ENCODE results near the gene DNLZ.

Gene DNLZ

DNA sequence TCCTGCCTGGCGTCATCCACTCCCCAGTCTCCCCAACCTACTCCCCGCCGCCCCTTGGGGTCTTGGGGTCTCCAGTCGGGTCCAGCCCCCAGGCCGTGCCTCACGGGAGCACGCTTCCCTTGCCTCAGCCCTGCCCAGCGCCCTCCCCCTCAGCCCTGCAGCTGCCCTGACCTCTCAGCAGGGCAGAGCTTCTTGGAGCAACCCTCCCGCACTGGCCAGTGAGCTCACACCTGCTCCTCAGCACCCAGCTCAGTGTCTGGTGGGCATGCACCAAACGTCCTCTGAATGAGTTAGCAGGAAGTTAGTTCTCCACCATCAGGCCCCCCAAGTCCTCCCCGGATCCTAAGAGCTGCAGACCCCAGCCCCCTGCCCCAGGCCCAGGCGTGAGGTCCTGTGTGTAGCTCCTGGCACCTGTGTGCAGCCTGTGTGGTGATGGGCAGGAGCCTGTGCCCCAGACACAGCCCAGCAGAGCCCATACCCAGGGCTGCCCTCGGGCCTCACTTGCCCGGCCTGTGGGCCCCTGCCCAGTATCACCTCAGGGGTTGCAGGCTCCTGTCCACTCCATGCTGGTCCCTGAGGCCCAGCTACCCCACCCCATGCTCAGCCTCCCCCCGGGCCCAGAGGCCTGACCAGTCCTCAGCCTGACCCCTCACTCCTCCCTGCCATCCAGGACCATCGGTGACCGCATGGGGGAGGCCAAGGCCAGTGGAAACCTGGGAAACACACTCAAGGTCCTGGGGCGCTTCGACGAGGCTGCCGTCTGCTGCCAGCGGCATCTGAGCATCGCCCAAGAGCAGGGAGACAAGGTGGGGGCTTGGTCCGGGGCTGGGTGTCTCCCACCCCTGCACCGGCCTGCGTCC, 28.0 kb downstream of the DNLZ start:
- no peaks in the 10 kb centered on the region; the same call in 1 of the 2 replicates for H3K4me1 ChIP-seq (ENCODE audit: insufficient read depth, low read length)
- no peaks in the 10 kb centered on the region for H3K9me3 ChIP-seq (ENCODE audit: control insufficient read depth, insufficient read depth, low read length)
- no peaks in the 10 kb centered on the region for H3K36me3 ChIP-seq (ENCODE audit: insufficient read depth, low read length)
- no peak overlapping the region for H3K9ac ChIP-seq (ENCODE audit: low read depth, low read length)

DNA sequence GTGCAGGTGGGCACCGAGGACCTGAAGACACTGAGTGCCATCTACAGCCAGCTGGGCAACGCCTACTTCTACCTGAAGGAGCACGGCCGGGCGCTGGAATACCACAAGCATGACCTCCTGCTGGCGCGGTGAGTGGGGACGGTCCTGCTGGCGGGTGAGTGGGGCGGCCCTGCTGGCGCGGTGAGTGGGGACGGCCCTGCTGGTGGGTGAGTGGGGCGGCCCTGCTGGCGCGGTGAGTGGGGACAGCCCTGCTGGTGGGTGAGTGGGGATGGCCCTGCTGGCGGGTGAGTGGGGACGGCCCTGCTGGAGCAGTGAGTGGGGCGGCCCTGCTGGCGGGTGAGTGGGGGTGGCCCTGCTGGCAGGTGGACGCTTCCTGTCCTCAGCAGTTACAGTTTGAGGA, 29.0 kb downstream of the DNLZ start:
- no peak overlapping the region for H3K9ac ChIP-seq (ENCODE audit: low read depth, low read length)
- no peaks in the 10 kb centered on the region for H3K36me3 ChIP-seq (ENCODE audit: insufficient read depth, low read length)
- no peaks in the 10 kb centered on the region; the same call in 1 of the 2 replicates for H3K4me1 ChIP-seq (ENCODE audit: insufficient read depth, low read length)
- no peaks in the 10 kb centered on the region for H3K9me3 ChIP-seq (ENCODE audit: control insufficient read depth, insufficient read depth, low read length)

DNA sequence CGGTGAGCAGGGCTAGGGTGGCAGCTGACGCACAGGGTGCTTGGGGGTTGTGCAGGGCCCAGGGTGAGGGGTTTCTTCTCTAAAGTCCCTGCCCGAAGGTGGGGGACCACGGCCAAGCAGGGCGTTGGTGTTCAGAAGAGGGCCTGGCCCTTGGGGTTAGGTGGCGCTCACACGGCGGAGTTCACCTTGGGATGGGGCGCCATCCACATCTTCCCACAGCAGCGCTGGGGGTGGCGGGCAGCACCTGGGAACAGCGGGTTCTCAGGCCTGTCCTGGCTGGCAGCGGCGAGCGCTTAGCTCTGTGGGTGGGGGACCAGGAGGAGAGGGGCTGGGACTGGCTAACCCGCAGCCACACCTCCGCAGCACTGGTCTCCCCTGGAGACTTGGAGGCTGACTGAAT, 30.1 kb downstream of the DNLZ start:
- H3K36me3 ChIP-seq (ENCODE audit: insufficient read depth, low read length), result no peaks in the 10 kb centered on the region
- no peak overlapping the region for H3K9ac ChIP-seq (ENCODE audit: low read depth, low read length)
- H3K4me1 ChIP-seq (ENCODE audit: insufficient read depth, low read length), result no peaks in the 10 kb centered on the region; the same call in 1 of the 2 replicates
- no peaks in the 10 kb centered on the region for H3K9me3 ChIP-seq (ENCODE audit: control insufficient read depth, insufficient read depth, low read length)

DNA sequence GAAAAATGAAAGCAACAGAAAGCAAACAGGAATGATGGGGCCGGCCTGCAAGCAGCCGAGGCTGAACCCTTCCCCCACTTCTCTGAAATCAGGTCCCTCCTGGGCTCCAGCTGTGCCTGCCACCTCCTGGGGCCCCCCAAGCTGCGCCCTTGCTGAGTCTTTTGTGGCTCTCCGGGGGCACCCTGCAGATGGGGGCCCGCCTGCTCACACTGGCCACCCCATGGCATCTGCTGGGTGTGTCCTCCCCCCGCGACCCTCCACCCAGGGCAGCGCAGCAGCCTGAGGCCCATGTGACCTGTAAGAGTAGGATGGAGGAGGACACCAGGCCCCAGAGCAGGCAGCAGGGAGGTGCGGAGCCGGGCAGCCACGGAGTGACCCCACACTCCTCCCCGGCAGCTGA, 30.5 kb downstream of the DNLZ start:
- H3K9me3 ChIP-seq (ENCODE audit: control insufficient read depth, insufficient read depth, low read length), result no peaks in the 10 kb centered on the region
- no peaks in the 10 kb centered on the region for H3K36me3 ChIP-seq (ENCODE audit: insufficient read depth, low read length)
- no peak overlapping the region for H3K9ac ChIP-seq (ENCODE audit: low read depth, low read length)
- H3K4me1 ChIP-seq (ENCODE audit: insufficient read depth, low read length), result no peaks in the 10 kb centered on the region; the same call in 1 of the 2 replicates

DNA sequence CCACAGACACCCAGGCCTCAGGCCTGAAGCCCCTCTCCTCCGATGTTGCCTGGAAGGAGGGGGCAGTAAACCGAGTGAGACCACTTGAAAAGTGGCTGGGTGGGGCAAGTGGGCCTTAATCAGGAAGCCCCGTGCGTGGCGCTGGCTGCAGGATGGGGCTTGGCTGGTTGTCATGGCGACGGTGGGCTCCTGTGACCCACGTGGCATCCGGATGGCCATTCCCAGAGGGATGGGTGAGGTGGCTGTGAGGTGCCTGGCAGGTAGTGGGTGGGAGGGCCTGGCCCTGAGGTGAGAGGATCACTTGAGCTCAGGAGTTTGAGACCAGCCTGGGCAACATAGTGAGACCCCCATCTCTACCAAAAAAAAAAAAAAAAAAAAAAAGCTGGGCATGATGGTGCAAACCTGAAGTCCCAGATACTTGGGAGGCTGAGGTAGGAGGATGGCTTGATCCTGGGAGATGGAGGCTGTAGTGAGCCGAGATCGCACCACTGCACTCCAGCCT, 31.0 kb downstream of the DNLZ start:
- Histone ChIP-seq H3K9me3 (ENCODE audit: control insufficient read depth, insufficient read depth, low read length) (no peaks in the 10 kb centered on the region), H3K9ac (ENCODE audit: low read depth, low read length) (no peak overlapping the region), H3K4me1 (ENCODE audit: insufficient read depth, low read length) (no peaks in the 10 kb centered on the region; the same call in 1 of the 2 replicates), H3K36me3 (ENCODE audit: insufficient read depth, low read length) (no peaks in the 10 kb centered on the region)

DNA sequence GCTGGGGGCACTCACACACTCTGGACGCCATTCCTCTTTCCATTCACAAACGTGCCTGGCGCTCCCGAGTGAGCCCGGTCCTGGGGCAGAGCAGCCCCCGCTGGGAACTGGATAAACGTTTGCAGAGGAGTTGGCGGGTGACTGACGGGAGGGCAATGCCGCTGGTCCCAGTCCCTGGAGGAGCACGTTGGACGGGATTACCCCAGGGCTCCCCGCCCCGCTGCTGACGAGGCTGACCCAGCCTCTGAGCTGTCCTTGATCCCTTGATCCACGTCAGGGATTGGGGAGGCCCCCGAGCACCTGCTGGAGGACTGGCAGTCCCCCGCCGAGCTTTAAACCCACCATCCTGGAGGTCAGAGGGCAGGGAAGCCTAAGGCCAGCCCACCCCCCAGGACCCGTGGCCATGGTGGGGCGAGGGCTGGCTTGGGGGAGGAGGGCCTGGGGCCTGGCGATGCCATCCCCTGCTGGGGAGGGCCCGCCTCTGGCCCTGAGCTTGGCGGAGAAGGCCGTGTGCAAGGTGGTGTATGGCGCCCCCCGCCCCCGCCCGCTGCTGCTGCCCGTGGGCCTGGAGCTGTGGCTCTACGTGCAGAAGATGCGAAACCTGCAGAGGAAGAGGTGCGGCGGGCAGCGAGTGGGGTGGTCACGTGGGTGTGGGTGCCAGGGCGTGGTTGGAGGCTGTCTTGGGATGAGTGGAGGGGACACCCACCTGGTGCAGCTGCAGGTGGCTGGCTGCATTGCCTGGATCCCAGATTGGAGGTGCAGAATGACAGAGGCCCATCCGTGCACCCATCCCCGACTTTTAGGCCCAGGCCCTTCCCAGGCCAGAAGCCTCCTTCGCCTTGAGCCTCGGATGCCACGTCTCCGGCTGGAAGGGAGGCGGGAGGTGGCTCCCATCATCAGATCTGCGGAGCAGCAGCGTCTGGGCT, 31.7 kb downstream of the DNLZ start:
- Histone ChIP-seq H3K4me1 (ENCODE audit: insufficient read depth, low read length) (peaks cover 2% of the 10 kb centered on the region; the same call in 1 of the 2 replicates), H3K9ac (ENCODE audit: low read depth, low read length) (no peak overlapping the region), H3K36me3 (ENCODE audit: insufficient read depth, low read length) (no peaks in the 10 kb centered on the region), H3K9me3 (ENCODE audit: control insufficient read depth, insufficient read depth, low read length) (no peaks in the 10 kb centered on the region)

DNA sequence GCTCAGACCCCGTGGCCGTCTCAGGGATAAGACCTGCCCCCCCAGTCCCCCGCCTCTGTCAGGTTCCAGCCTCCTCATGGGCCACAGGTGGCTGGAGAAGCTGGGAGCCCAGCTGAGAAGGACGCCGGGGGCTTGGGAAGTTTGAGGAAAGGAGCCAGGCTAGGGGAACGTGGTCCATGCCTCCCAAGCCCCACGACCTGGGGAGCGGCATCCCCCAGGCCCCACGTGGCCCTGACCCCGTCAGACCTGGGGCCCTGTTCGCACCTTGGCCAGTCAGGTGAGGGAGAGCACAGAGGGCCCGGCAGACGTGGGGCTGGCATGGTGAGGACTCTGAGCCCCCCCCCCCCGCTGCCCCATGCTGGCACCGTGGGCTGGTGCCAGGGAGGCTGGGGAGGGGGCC, 32.5 kb downstream of the DNLZ start:
- H3K9ac ChIP-seq (ENCODE audit: low read depth, low read length), result no peak overlapping the region
- H3K9me3 ChIP-seq (ENCODE audit: control insufficient read depth, insufficient read depth, low read length), result no peaks in the 10 kb centered on the region
- H3K36me3 ChIP-seq (ENCODE audit: insufficient read depth, low read length), result no peaks in the 10 kb centered on the region
- peaks cover 6% of the 10 kb centered on the region; the same call in 1 of the 2 replicates for H3K4me1 ChIP-seq (ENCODE audit: insufficient read depth, low read length)

DNA sequence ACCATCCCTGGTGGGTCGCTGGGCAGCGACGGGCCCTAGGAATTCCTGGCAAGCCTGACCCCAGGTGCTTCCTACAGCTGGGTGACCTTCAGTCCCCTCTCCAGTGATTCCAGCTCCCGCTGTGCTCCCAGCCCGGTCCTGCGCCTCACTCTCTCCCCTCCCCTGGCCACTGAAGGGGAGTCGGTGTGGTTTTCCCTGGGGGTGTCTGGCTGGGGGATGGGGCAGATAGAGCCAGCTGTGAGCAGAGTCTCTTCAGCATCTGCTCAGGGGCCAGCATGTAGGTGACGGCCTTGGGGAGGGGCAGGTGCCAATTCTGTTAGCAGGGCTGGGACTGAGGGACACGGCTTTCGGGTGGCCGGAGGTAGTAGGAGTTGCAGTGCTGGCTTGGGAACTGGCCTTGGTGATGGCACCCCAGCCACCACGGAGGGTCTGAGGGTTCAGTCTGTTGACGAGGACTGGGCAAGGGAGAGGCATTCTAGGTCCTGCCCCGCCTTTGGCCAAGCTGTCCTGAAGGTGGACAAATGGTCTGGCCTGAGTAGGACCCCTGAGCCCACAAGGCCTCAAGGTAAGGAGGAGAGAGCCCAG, 33.0 kb downstream of the DNLZ start:
- Histone ChIP-seq H3K4me1 (ENCODE audit: insufficient read depth, low read length) (peaks cover 6% of the 10 kb centered on the region; the same call in 1 of the 2 replicates), H3K36me3 (ENCODE audit: insufficient read depth, low read length) (no peaks in the 10 kb centered on the region), H3K9me3 (ENCODE audit: control insufficient read depth, insufficient read depth, low read length) (no peaks in the 10 kb centered on the region), H3K9ac (ENCODE audit: low read depth, low read length) (no peak overlapping the region)

DNA sequence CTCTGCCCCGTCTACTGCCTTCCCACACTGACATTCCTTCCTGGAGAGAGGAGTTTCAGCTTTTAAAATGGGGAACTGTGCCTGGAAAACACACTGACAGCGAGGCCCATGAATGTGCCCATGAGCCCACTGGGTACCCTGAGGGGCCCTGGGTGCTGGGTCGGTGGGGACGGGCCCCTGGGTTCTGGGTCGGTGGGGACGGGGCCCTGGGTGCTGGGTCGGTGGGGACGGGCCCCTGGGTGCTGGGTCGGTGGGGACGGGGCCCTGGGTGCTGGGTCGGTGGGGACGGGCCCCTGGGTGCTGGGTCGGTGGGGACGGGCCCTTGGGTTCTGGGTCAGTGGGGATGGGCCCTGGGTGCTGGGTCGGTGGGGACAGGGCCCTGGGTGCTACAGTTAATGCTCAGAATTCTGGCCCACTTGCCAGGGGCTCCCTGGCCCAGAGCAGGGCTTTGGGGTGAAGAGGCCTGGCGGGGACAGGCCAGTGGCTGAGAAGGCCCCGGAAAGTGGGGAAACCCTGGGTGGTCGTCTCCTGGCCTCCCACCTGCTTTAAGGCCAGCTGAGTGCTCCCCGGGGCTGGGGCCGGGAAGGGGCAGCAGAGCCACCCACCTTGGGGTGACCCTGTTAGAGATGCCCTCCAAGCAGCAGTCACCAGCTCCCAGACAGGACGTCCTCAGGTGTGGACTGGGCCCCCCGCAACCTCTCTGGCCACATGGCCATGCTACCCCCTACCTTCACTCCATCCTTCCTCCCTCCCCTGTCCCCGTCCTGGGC, 33.7 kb downstream of the DNLZ start:
- Histone ChIP-seq H3K9me3 (ENCODE audit: control insufficient read depth, insufficient read depth, low read length) (no peaks in the 10 kb centered on the region), H3K4me1 (ENCODE audit: insufficient read depth, low read length) (peaks cover 6% of the 10 kb centered on the region; the same call in 1 of the 2 replicates), H3K36me3 (ENCODE audit: insufficient read depth, low read length) (no peaks in the 10 kb centered on the region), H3K9ac (ENCODE audit: low read depth, low read length) (no peak overlapping the region)

DNA sequence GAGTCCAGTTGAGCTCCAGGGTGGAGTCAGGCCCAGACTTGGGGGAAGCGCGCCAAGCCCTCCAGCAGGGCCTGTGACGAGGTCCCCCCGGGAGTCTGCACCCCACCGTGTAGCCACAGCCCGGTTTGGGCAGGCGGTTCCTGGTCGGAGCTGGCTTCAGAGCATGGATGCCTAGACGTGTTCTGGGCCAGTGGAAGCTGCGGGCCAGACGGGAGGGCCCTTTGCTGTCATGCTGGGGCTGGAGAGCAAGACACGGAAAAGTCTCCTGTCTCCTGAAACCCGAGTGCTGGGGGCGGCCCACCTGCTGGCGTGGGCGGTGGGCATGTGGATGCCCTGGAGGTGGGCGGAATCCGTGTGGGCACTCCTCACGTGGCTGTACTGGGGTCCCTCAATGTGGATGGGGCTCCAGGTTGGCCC, 34.3 kb downstream of the DNLZ start:
- Histone ChIP-seq H3K9me3 (ENCODE audit: control insufficient read depth, insufficient read depth, low read length) (no peaks in the 10 kb centered on the region), H3K4me1 (ENCODE audit: insufficient read depth, low read length) (peaks cover 6% of the 10 kb centered on the region; the same call in 1 of the 2 replicates), H3K36me3 (ENCODE audit: insufficient read depth, low read length) (no peaks in the 10 kb centered on the region), H3K9ac (ENCODE audit: low read depth, low read length) (no peak overlapping the region)

DNA sequence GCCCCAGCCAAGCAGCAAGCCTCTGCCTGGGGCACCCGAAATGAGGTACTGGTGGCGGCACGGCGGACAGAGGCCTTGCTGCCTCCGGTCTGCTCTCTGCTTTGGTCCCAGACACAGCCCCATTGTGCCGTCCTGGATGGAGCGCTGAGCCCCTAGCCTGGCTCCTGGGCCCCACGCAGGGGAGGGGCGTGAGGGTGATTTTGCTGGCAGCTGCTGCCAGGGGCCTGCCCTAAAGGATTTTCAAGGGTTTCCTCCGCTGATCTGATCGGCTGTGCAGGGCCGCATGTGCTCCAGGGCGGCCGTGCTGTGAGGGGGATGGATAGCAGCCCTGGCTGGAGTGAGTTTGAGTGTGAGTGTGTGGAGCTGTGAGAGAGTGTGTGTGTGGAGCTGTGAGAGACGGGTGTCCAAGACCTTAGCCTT, 34.9 kb downstream of the DNLZ start:
- H3K4me1 ChIP-seq (ENCODE audit: insufficient read depth, low read length), result peaks cover 6% of the 10 kb centered on the region; the same call in 1 of the 2 replicates
- no peaks in the 10 kb centered on the region for H3K9me3 ChIP-seq (ENCODE audit: control insufficient read depth, insufficient read depth, low read length)
- peak overlapping the region; percentile 52; the same call in 1 of the 2 replicates for H3K9ac ChIP-seq (ENCODE audit: low read depth, low read length)
- no peaks in the 10 kb centered on the region for H3K36me3 ChIP-seq (ENCODE audit: insufficient read depth, low read length)

DNA sequence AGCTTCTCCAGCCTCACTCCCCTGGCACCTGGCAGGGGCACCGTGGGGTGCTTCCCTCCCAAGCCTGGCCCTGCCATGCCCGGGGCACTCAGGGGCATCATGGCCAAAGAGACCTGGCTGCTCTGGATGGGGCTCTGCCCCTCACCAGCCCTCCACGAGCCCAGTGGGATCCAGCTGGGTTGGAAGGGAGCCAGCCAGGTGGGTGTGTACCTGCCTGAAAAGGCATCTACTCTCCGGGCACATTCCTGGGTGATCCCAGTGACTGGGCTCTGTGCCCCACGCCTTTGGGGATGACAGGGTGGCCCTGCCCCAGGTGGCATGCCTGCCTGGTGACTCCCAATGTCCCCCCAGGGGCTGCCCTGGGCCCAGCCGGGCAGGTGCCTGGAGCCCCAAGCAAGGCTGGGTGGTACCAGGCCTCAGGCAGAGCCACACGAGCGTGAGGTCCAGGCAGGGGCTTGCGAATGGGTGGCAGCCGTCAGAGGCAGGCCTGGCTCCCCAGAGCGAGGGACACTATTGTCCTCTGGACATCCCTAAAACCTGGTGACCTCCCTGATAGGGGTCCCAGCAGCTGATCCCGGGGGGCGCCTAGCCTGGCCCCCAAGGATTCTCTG, 35.4 kb downstream of the DNLZ start:
- Histone ChIP-seq H3K4me1 (ENCODE audit: insufficient read depth, low read length) (peaks cover 6% of the 10 kb centered on the region; the same call in 1 of the 2 replicates), H3K36me3 (ENCODE audit: insufficient read depth, low read length) (no peaks in the 10 kb centered on the region), H3K9me3 (ENCODE audit: control insufficient read depth, insufficient read depth, low read length) (no peaks in the 10 kb centered on the region), H3K9ac (ENCODE audit: low read depth, low read length) (peak overlapping the region; percentile 52)

DNA sequence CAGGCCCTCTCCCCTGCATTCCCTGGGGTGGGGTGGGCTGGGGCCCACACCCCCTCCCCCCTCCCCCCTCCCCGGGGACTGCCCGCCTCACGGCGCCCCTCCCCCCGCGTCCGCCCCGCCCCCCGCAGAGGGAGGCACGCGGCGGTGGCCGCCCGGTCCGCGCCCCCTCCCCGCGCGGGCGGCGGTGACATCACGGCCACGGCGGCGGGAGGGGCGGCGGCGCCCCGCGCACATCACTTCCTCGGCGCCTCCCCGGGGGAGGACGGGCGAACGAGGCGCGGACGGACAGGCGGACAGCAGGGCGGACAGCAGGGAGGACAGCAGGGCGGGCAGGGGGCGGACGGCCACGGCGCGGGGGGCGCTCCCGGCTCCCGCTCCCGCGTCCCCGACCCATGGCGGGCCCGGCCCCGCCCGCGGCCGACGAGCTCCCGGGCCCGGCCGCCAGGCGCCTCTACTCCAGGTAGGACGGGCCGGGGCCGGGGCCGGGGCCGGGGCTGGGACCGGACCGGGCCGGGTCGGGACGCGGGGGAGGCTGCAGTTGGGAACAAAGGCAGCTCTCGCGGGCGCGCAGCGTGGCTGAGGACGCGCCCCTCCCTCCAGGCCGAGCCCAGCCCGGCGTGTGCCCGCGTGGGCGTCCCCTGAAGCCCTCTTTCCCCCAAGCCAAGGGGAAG, 36.1 kb downstream of the DNLZ start, which contains the start of gene GPSM1:
GPSM1 (plus strand) TSS at position 236 of the 671 bp plus-strand sequence; CDS start at position 393, 157 bp downstream.
- H3K4me1 ChIP-seq (ENCODE audit: insufficient read depth, low read length), result peaks cover 6% of the 10 kb centered on the region; the same call in 1 of the 2 replicates
- H3K36me3 ChIP-seq (ENCODE audit: insufficient read depth, low read length), result no peaks in the 10 kb centered on the region
- no peaks in the 10 kb centered on the region for H3K9me3 ChIP-seq (ENCODE audit: control insufficient read depth, insufficient read depth, low read length)
- peak within 1 kb of the TSS; percentile 52 for H3K9ac ChIP-seq (ENCODE audit: low read depth, low read length)

Measured in ES-I3 (cell line).